Measurements from ENCODE around the gene NAB1. TPM values are rescaled to one million over a fixed set of nuclear protein-coding genes. Genes with fewer than 3 reads are reported as not detected.
"Not testable (repeated sequence)": the region's sequence is repeated elsewhere in the genome, so short reads cannot be mapped to it uniquely, and the experiment has no call there.

NAB1 gene
- total RNA-seq, 2 experiments from 2014 or later, result 24.9 to 33.3 TPM

DNA sequence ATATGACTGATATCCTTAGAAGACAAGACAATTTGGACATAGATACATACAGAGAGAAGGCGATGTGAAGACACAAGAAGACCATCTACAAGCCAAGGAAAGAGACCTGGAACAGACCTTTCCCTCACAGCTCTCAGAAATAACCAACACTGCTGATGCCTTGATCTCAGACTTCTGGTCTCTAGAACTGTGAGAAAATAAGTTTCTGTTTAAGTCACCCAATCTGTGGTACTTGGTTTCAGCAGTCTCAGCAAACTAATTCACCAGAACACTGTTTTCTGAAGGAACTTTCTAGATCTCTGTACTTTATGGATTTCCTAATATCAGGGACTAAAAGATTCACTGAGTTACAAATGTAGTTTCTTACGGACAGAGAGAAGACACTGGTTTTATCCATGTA is 58.8 kb downstream of the NAB1 start:
- H3K36me3 Mint-ChIP-seq, result peaks cover 5% of the 10 kb centered on the region
- H3K9me3 Mint-ChIP-seq, result peaks cover 6% of the 10 kb centered on the region
- H3K27me3 Mint-ChIP-seq, result peaks cover 3% of the 10 kb centered on the region
- DNase-seq, result no peak
- H3K4me3 Mint-ChIP-seq, result no peak overlapping the region
- no peak overlapping the region for H3K27ac Mint-ChIP-seq
- H3K4me1 Mint-ChIP-seq, result peaks cover 1% of the 10 kb centered on the region

DNA sequence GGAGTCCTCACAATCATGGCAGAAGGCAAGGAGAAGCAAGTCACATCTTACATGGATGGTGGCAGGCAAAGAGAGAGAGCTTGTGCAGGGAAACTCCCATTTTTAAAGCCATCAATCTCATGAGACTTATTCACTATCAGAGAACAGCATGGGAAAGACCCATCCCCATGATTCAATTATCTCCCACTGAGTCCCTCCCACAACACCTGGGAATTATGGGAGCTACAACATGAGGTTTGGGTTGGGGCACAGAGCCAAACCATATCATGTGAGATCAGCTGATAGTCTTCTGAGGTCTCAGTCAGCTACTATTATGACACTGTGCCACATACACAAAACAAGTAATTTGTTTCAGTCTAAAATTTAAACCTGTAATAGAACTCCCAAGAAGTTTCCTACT is 59.8 kb downstream of the NAB1 start:
- H3K9me3 Mint-ChIP-seq, H3K27ac Mint-ChIP-seq, H3K4me3 Mint-ChIP-seq, H3K4me1 Mint-ChIP-seq, H3K27me3 Mint-ChIP-seq, DNase-seq, H3K36me3 Mint-ChIP-seq: not testable (repeated sequence)

DNA sequence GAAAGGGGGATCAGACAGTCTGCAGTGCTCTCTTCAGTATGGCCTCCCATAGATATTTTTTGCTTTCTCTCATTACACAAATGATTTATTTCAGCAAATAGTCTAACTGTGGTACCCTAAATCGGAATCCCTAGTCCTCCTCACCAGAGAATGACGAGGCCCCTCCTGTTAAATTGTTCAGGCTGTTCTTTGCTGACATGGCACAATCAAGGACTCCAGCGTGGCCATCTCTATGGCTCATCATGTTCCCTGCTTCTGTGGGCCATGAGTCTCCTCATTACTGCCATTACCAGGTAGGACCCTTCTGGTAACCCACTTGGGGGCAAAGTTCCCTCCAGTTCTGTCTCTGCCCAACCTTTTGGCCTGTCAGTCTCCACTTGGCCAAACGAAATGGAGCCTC is 62.2 kb downstream of the NAB1 start:
- Mint-ChIP-seq H3K27me3 (no peaks in the 10 kb centered on the region), H3K4me1 (peaks cover 6% of the 10 kb centered on the region), H3K27ac (no peak overlapping the region), H3K9me3 (peaks cover 6% of the 10 kb centered on the region), H3K4me3 (no peak overlapping the region), H3K36me3 (peaks cover 5% of the 10 kb centered on the region)
- DNase-seq, result no peak

DNA sequence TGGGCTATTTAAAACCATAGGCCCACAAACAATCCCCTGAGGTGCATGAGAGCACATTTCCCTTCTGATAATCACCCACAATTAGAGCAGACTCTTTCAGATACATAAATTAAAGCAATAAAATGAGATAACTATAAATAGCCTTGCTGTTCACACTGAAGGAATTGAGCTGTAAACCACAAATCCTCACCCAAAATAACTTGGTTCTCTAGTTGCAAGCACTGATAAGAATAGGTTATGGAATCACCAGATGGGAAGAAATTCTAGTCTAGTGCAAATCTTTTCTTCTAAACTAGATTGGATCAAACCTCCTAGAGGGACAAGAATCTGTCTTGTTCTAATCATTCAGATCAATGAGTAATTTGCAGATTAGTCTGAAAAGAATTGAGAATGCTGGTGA is 64.6 kb downstream of the NAB1 start:
- Mint-ChIP-seq H3K27me3 (no peaks in the 10 kb centered on the region), H3K27ac (no peak overlapping the region), H3K4me1 (peaks cover 16% of the 10 kb centered on the region), H3K36me3 (peaks cover 2% of the 10 kb centered on the region), H3K9me3 (peaks cover 1% of the 10 kb centered on the region), H3K4me3 (no peak overlapping the region)
- no peak for DNase-seq

DNA sequence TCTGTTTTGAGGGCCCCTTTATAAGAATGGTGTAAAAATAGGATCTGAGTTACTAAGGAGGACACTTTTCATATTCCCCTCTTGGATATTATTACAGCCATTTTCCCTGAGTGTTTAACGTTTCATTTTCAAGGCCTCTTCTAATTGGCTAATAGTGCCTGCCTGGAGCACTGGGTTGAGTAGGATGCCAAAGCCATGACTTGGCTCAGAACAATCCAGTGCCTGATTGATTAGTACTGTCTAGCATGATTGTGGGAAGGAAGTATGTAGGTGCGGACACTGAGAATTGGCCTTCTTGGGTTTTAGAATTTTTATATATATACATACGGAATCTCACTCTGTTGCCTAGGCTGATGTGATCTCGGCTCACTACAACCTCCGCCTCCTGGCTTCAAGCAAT is 66.1 kb downstream of the NAB1 start:
- H3K27ac Mint-ChIP-seq, result no peak overlapping the region
- H3K9me3 Mint-ChIP-seq, result no peaks in the 10 kb centered on the region
- no peaks in the 10 kb centered on the region for H3K36me3 Mint-ChIP-seq
- DNase-seq, result no peak
- no peak overlapping the region for H3K4me3 Mint-ChIP-seq
- H3K4me1 Mint-ChIP-seq, result peaks cover 28% of the 10 kb centered on the region
- H3K27me3 Mint-ChIP-seq, result no peaks in the 10 kb centered on the region

DNA sequence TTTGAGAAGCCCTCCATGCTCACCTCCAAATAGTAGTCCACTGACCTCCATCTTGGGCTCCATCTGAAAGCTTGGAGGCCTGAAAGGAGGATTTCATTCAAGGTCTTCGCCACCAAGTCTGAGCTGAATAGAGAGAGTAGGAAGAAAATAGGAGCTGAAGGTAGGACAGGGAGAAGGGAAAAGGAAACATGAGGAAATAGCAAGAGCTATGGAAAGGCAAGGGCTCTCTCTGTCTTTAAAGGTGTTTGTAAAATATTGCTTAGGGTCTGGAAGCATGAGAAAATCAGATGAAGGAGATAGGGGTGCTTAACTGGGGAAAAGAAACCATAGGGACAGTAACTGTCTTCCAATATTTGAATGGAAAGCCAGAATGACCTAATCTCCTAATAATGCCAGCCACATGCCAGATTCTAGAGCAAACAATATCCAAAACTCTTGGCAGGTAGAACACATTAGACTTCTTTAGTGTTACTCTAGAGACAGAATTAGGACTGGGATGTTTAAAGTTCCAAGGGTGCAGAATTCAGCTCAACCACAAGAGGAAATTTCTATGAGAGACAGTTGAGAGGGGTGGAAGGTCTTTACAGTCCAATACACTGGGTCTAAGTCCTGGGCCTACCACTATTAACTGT is 67.4 kb downstream of the NAB1 start:
- no peak for DNase-seq
- Mint-ChIP-seq H3K4me1 (peaks cover 38% of the 10 kb centered on the region), H3K27me3 (no peaks in the 10 kb centered on the region), H3K27ac (no peak overlapping the region), H3K4me3 (no peak overlapping the region), H3K36me3 (no peaks in the 10 kb centered on the region), H3K9me3 (no peaks in the 10 kb centered on the region)

DNA sequence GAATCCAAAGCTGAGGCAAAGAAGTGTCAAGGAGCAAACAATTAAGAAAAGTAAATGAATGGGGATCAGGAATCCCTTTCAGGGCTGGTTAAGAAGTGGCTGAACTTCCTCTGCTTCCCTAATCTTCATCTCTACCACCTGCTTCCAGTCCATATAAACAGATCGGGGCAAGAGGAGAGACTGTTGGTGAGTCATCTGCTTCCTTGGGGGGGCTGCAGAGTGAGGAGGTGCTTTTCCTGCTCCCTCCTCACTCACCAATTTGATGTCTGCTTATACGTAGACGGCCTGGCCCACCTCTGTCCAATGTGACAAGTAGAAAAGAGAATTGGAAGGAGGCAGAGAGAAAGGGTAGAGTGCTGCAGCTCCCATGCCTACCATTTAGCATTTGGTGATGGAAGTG is 68.4 kb downstream of the NAB1 start:
- no peaks in the 10 kb centered on the region for H3K9me3 Mint-ChIP-seq
- H3K4me1 Mint-ChIP-seq, result peaks cover 48% of the 10 kb centered on the region
- peak overlapping the region; percentile 23 for H3K27ac Mint-ChIP-seq
- H3K27me3 Mint-ChIP-seq, result no peaks in the 10 kb centered on the region
- DNase-seq, result no peak
- no peaks in the 10 kb centered on the region for H3K36me3 Mint-ChIP-seq
- H3K4me3 Mint-ChIP-seq, result no peak overlapping the region

DNA sequence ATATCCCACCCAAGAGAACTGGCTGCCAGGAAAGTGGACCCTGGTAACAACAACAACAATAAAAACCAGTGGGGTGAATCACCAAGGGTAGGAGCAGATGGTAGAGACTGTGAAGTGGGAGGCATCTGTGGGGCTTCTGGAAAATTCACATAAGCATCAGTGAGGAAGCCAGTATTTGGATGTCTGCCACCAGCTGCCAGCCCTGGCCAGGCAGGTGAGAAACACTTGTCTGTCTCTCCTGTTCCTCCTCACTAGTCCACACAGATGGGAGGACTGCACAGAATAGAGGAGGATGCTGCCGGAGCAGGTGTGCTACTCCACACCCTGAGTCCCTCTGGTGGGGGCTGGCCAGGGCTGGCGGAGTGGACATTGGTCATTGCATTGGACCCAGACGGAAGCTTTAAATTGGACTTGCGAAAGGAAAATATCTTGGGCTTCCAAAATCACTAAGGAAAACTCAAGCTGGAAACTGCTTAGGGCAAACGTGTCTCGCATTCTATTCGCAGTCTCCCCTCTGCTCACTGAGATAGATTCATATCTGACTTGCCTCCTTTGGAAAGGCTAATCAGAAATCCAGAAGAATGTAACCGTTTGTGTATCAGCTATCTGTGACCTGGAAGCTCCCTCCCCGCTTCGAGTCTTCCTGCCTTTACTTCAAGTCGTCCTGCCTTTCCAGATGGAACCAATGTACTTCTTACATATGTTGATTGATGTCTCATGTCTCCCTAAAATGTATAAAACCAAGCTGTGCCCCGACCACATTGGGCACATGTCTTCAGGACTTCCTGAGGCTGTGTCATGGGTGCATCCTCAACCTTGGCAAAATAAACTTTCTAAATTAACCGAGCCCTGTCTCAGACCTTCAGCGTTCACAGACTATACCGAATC is 69.1 kb downstream of the NAB1 start:
- peak; percentile 34 for DNase-seq
- peaks cover 54% of the 10 kb centered on the region for H3K4me1 Mint-ChIP-seq
- no peaks in the 10 kb centered on the region for H3K9me3 Mint-ChIP-seq

DNA sequence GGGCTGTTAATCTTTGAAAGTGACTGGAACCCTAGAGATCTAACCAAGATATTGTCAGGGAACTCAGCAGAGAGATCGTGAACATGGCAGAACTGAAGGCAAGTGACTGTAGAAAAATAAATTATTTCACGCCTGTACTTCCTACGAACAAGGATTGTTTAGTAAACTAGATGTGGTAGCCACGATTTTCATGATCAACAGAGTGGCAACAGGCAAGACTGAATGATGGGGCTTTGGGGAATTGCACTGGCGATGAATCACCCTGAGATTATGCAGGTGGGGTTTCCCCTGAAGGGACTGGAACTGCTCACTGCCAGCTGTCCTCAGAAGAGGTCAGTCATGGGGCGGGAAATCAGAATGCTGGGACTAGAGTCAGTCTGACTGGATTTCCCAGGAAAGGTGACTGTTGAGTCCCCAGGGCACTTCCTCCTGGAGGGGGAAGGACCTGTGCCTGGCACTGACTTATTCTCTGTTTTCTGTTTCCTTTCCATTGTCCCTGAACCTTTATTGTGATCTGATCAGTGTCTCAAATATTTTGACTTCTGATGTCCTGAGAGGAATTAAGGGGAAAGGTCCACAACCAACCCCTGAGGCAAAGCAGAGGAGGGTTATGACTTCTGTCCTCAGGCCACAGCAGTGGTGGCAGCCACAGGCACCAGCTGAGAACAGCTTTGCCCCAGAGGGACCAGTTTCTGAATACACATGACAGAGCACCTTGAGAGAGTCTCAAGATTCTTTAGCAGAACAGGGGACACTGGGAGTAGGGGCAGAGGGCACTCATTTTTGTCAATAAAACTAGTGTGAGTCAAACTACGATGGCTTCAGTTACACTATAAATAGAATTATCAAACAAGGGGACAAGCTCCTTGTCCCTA is 70.0 kb downstream of the NAB1 start:
- DNase-seq, result peak; percentile 71
- Mint-ChIP-seq H3K4me1 (peaks cover 57% of the 10 kb centered on the region), H3K9me3 (no peaks in the 10 kb centered on the region), H3K27ac (peak overlapping the region; percentile 80), H3K36me3 (no peaks in the 10 kb centered on the region), H3K4me3 (peak overlapping the region; percentile 0), H3K27me3 (no peaks in the 10 kb centered on the region)

More for the DNA sequence above, 69.1 kb downstream of the NAB1 start:
- H3K27me3 Mint-ChIP-seq, result no peaks in the 10 kb centered on the region
- peak overlapping the region; percentile 2 for H3K4me3 Mint-ChIP-seq
- H3K36me3 Mint-ChIP-seq, result no peaks in the 10 kb centered on the region
- peak overlapping the region; percentile 80 for H3K27ac Mint-ChIP-seq

DNA sequence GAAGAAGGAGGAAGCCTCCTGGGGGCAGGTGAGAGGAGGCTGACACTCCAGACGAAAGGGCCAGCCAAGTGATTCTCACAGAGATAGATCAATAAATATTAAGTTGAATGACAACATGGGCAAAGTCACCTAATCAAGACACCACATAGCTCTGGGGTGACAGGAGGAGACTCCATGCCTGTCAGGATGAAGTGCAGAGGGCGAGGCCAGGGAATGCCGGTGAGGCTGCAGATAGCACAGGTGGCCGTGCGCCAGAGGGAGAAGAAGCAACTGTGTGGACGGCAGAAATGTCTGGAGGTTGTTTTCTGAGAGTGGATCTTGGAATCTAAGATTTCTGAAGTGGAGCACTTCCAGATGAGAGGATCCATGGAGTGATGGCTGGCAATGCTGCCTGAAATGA is 71.4 kb downstream of the NAB1 start:
- Mint-ChIP-seq H3K36me3 (no peaks in the 10 kb centered on the region), H3K9me3 (no peaks in the 10 kb centered on the region), H3K27ac (no peak overlapping the region), H3K27me3 (no peaks in the 10 kb centered on the region), H3K4me1 (peaks cover 56% of the 10 kb centered on the region), H3K4me3 (no peak overlapping the region)
- DNase-seq, result no peak

DNA sequence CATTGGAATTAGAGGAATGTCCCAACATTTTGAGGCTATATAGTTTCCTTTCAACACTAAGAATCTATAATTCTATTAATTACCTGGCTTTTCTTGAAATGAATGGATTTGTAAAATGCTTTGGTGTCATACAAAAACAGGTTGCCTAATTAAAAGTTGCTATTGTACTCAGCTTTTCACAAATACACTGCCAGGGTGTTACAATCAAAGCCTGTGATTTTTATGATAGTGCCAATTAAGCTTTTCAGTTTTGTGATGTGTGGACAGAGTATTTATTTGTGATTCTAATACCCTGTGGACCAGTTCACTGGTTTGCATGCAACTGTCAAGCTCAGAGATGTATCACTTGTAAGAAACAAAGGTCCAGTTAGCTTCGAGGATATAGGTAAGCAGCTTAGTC is 71.8 kb downstream of the NAB1 start:
- Mint-ChIP-seq H3K9me3 (no peaks in the 10 kb centered on the region), H3K36me3 (no peaks in the 10 kb centered on the region), H3K4me3 (no peak overlapping the region), H3K27ac (no peak overlapping the region), H3K27me3 (no peaks in the 10 kb centered on the region), H3K4me1 (peaks cover 59% of the 10 kb centered on the region)
- no peak for DNase-seq

DNA sequence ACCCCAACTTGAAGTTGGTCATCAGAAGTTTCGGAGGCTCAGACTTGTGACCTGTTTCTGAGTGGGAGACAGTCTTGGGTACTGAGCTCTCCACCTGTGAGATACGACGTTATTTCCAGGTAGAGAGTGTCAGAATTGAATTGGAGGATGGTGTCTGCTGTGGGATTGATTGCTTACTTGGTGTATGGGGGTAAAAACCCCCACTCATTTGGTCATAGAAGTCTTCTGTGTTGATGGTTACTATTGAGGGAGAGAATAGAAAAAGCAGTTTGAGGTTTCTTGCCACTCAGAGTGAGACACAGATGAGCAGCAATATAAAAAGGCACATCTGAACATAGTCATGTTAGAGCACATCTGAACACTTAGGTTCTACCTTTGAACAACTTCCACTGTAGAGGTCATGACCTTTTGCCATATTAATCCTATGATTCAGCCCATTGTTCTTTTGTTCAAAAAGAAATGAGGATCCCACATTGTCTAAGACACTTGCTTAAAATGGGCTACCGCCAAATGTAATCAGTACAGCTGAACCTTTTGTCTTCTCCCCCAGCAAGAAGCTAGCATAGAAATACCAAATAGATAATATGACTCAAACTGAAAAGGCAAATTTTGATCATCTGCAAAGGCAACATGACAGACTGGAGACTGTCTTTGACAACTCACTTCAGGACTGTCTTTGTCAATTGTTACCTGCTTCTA is 73.3 kb downstream of the NAB1 start:
- peak overlapping the region; percentile 94 for H3K27ac Mint-ChIP-seq
- H3K4me1 Mint-ChIP-seq, result peaks cover 59% of the 10 kb centered on the region
- no peaks in the 10 kb centered on the region for H3K9me3 Mint-ChIP-seq
- H3K4me3 Mint-ChIP-seq, result peak overlapping the region; percentile 18
- peak; percentile 21 for DNase-seq
- no peaks in the 10 kb centered on the region for H3K36me3 Mint-ChIP-seq
- no peaks in the 10 kb centered on the region for H3K27me3 Mint-ChIP-seq

DNA sequence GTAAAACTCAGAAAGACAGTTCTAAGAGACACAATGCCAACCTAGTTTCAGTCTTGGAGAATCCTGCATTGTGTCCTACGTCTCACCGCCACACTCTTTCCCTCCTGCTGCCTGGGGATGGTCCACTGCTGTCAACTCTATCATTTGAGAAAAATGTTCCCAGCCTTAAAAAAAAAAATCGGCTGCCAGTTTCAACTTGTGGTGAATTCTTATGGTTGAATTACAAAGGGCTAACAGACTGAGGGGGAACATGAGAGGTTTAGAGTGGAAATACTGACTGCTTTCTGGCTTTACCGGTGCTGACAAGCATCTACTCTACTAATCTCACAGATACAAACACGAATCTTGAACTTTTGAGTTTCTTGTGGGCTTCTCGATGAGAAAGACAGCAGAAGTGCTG is 74.0 kb downstream of the NAB1 start:
- peaks cover 52% of the 10 kb centered on the region for H3K4me1 Mint-ChIP-seq
- H3K36me3 Mint-ChIP-seq, result no peaks in the 10 kb centered on the region
- H3K4me3 Mint-ChIP-seq, result peak overlapping the region; percentile 65
- no peaks in the 10 kb centered on the region for H3K9me3 Mint-ChIP-seq
- DNase-seq, result peak; percentile 14
- peak overlapping the region; percentile 94 for H3K27ac Mint-ChIP-seq
- no peaks in the 10 kb centered on the region for H3K27me3 Mint-ChIP-seq

DNA sequence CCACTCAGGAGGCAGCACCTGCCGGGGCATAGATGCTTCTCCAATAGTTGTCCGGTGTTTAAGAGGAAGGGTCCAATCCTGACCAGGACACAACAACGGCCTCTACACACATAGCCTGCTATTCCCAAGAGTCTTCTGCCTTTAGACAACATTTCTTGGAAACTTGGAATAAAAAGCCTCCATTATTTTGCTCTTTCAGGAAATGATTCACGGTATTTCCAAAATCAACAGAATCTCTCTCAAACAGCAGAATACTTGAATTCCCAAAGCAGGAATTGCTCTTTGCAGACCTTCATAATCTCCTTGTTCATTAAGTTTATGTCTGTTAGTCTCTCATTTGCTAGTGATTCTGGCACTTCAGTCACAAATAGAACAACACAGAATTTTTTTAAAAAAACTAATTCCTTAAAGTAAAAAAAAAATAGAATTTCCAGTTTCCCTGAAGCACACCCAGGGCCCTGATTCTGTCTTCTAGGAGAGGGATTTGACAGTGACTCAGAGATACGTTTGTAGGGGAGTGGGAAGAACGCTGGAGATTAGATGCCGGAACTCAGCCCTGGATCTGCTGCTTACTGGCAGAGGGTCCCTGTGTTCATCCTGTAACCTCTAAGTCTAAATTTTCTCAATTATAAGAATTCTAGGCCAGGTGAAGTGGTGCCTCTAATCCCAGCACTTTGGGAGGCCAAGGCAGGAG is 74.7 kb downstream of the NAB1 start:
- Mint-ChIP-seq H3K4me3 (peak overlapping the region; percentile 65), H3K36me3 (no peaks in the 10 kb centered on the region), H3K9me3 (peaks cover 1% of the 10 kb centered on the region), H3K27ac (peak overlapping the region; percentile 94), H3K27me3 (no peaks in the 10 kb centered on the region), H3K4me1 (peaks cover 46% of the 10 kb centered on the region)
- DNase-seq, result no peak
